Spleen (tissue), 7 donors: ENCODE measurements around the gene WNK2.

Source experiments
- POLR2A ChIP-seq, 3 donors: fragments of 450-650 bp; IDR thresholded peaks; one replicate each; pipeline ENCODE4 v1.5.1; 2017; ENCODE audit warnings: antibody characterized with exemption in 3 of 3, mild to moderate bottlenecking in 1 of 3
- TF ChIP-seq, protein P1 (sequence below), 11 experiments: fragments of 200-600 bp in 7 of 11; fragments of 450-650 bp in 4 of 11; sonication (generic) in 4 of 11; IDR thresholded peaks in 8 of 11; conservative IDR thresholded peaks in 3 of 11; 1 replicate in 7 of 11; 2 replicates in 4 of 11; pipeline versions ENCODE4 v1.4.0 to v1.8.0; 2016 to 2021; ENCODE audit warnings: antibody characterized with exemption in 11 of 11, inconsistent platforms in 4 of 11, mild to moderate bottlenecking in 1 of 11
- donor health status: DM: no; HTN: no; CAD: no; lungs with moderate emphysema.
- donor health status: DM: no; HTN: no; CAD: no.
- donor health status: DM: no; HTN: no; CAD: no.

DNA sequence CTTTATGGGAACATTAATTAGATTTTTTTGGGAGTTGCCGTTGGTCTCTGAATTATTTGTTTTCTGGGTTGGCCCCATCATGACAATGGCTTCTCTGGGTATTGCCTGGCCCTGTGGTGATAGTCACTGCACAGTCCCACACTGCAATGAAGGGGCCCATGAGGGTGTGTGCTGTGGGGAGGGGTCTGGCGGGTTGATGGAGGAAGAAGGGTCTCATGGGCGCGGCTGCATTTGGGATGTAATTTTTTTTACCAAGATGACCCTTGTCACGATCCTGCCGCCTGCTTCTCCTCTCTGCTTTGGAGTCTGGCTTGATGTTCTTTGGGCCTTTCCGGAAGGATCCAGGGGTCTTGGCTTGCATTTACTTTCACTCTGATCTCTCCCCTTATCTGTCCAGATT is 44.1 kb downstream of the WNK2 start:
- TF ChIP-seq, protein P1, sequence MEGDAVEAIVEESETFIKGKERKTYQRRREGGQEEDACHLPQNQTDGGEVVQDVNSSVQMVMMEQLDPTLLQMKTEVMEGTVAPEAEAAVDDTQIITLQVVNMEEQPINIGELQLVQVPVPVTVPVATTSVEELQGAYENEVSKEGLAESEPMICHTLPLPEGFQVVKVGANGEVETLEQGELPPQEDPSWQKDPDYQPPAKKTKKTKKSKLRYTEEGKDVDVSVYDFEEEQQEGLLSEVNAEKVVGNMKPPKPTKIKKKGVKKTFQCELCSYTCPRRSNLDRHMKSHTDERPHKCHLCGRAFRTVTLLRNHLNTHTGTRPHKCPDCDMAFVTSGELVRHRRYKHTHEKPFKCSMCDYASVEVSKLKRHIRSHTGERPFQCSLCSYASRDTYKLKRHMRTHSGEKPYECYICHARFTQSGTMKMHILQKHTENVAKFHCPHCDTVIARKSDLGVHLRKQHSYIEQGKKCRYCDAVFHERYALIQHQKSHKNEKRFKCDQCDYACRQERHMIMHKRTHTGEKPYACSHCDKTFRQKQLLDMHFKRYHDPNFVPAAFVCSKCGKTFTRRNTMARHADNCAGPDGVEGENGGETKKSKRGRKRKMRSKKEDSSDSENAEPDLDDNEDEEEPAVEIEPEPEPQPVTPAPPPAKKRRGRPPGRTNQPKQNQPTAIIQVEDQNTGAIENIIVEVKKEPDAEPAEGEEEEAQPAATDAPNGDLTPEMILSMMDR (IDR thresholded peaks at IDR 0.05 in 8 of 11, conservative IDR thresholded peaks at IDR 0.05 in 3 of 11) = no peak
- no peak for TF ChIP-seq POLR2A (IDR thresholded peaks at IDR 0.05)
